ENCODE data around the gene DDX24. TPM values are rescaled to one million over a fixed set of nuclear protein-coding genes. Genes with fewer than 3 reads are reported as not detected.

Gene DDX24
- total RNA-seq, 4 donors from 2014 or later: 106 to 215 (median 147) TPM

DNA sequence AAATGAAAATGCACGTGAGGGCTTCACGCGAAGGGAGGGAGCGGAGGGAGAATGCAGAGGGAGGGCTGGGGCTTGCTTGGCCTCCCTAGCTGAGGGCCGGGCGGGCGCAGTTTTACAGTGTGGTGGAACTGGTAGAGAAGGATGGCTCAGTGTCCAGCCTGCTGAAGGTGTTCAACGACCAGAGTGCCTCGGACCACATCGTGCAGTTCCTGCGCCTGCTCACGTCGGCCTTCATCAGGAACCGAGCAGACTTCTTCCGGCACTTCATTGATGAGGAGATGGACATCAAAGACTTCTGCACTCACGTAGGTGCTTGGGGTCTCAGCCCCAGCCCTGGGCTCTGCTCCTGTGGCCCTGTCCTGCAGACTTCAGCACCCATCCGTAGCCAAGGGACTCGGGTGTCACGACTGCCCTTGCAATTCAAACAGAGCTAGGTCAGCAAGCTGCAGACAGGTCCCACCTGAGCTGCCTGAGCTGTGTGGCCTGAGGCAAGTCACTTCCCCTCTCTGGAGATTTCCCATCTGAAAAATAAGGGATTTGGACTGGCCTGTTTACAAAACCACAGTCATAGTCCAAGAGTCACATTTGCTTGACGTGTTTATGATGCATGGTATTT lies 36.4 kb downstream of the DDX24 start:
- ATAC-seq (ENCODE audit: low FRiP score) (no peak), DNase-seq (ENCODE audit: low spot score) (no peak)
- TF ChIP-seq, protein P1, sequence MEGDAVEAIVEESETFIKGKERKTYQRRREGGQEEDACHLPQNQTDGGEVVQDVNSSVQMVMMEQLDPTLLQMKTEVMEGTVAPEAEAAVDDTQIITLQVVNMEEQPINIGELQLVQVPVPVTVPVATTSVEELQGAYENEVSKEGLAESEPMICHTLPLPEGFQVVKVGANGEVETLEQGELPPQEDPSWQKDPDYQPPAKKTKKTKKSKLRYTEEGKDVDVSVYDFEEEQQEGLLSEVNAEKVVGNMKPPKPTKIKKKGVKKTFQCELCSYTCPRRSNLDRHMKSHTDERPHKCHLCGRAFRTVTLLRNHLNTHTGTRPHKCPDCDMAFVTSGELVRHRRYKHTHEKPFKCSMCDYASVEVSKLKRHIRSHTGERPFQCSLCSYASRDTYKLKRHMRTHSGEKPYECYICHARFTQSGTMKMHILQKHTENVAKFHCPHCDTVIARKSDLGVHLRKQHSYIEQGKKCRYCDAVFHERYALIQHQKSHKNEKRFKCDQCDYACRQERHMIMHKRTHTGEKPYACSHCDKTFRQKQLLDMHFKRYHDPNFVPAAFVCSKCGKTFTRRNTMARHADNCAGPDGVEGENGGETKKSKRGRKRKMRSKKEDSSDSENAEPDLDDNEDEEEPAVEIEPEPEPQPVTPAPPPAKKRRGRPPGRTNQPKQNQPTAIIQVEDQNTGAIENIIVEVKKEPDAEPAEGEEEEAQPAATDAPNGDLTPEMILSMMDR (IDR thresholded peaks at IDR 0.05): no peak

DNA sequence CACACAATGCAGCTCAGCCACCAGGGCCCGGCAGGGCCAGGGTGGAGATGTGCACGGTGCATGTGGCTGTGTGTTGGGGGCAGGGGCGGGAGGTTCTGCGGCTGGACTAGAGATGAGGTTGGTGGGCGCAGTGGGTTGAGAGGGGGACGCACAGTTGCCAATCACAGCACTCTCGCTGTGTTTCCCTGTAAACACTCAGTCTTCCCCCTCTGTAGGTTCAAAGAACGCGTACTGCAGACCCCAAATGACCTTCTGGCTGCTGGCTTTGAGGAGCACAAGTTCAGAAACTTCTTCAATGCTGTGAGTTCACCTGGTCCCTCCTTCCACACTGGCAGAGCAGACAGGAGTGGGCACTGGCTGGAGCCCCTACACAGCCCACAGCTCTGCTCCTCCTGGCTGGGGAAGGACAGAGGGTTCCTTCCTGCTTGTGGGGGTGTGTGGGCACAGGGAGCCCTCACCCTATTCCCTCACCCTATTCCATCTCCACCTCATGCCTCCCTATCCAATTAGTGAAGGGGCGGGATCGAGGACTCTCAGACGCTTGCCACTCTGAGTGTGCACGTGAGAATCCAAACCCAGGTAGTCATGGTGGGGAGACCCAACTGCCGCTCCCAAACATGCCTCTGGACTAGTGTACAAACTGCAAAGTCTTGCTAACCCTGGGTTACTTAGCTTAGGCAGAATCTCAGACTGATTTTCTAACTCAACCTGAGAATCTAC lies 37.1 kb downstream of the DDX24 start:
- TF ChIP-seq, protein P1 (IDR thresholded peaks at IDR 0.05): no peak
- ATAC-seq (ENCODE audit: low FRiP score): no peak
- DNase-seq (ENCODE audit: low spot score): no peak

GRCh38 chr14:94043111-94043755 lies 37.8 kb downstream of the DDX24 start:
- no peak for ATAC-seq (ENCODE audit: low FRiP score)
- DNase-seq (ENCODE audit: low spot score): no peak
- TF ChIP-seq, protein P1 (IDR thresholded peaks at IDR 0.05): no peak

GRCh38 chr14:94042433-94043091 lies 38.4 kb downstream of the DDX24 start:
- no peak for DNase-seq (ENCODE audit: low spot score)
- ATAC-seq (ENCODE audit: low FRiP score): no peak
- TF ChIP-seq, protein P1 (IDR thresholded peaks at IDR 0.05): no peak

GRCh38 chr14:94041551-94042346 lies 39.3 kb downstream of the DDX24 start:
- TF ChIP-seq, protein P1 (IDR thresholded peaks at IDR 0.05): no peak
- ATAC-seq (ENCODE audit: low FRiP score) (peak; percentile 53), DNase-seq (ENCODE audit: low spot score) (no peak)

DNA sequence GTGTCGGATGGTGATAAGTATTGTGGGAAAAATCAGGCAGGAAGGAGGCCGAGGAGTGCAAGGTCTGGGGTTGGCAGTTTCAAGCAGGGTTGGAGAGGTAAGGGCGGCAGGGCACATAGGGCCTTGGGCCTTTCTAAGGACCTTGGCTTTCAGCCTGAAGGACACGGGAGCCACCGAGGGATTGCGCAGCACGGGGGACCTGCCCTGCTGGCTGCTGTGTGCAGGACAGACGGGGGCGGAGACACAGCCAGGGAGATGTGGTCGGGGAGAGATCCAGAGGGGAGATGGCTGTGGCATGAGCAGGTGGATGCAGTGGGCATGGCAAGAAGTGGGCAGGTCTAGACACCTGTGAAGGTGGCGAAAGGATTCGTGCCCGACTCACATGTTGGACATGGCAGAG lies 40.2 kb downstream of the DDX24 start:
- no peak for ATAC-seq (ENCODE audit: low FRiP score)
- TF ChIP-seq, protein P1 (IDR thresholded peaks at IDR 0.05): no peak

More for the DNA sequence above, 40.2 kb downstream of the DDX24 start:
- no peak for DNase-seq (ENCODE audit: low spot score)

Data from omental fat pad (tissue), 4 donors.